ENCODE data around the gene GSE1.

GSE1 gene
- total RNA-seq = 35.8 to 68.3 (median 49.3) reads per million in 3 donors

DNA sequence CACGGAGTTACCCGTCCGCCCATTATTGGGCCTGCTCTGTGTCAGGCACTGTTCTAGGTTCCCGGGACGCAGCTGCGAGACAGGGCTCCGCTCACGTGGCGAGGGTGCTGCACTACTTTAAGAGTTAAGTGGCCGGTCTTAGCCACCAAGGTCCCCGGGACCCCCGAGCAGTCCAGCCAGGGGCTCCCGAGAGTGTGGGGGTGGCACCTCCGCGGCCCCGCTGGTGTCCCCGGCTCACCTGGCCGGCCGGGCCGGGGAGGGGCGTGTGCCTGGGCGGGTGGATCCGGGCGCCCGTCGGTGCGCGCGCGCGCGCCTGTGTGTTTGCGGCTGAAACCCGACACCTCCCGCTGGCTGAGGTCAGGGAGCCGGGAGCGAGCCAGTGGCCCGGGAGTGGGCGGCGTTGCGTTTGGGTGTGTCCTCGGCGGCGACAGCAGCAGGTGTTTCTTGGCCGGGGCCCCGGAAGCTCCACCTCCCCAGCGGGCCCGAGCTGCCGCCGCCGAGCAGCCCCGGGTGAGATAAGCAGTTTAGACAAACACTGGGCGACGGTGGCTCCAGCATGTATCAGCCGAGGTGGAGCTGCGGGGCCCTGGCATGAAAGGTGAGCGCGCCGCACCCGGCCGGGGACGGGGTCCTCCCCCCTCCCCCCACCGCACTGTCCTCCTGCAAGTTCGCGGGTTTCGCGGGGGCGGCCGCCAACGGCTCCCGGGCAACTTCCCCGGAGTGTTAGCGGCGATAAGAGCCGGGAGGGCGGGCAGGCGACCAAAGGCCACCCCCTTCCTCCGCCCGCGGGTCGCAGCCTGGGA is at the start of gene GSE1:
GSE1 (plus strand) TSS at position 522 of the 803 bp plus-strand sequence; CDS start at position 592, 70 bp downstream.
- H3K4me3 ChIP-seq (ENCODE audit: insufficient read depth, low read depth, low read length, poor library complexity, severe bottlenecking) = peak within 1 kb of the TSS; percentile 76
- H3K36me3 ChIP-seq (ENCODE audit: control insufficient read depth, insufficient read depth, low read length) = no peaks in the 10 kb centered on the region
- DNase-seq = peak; percentile 43 to 51 (median 45)
- no peaks in the 10 kb centered on the region for H3K27me3 ChIP-seq (replicated peaks; ENCODE audit: control insufficient read depth, insufficient read depth, low read length, poor library complexity, severe bottlenecking)
- peaks cover 56% of the 10 kb centered on the region for H3K4me1 ChIP-seq (ENCODE audit: control insufficient read depth, insufficient read depth, low read length, poor library complexity, severe bottlenecking)
- peak within 1 kb of the TSS; percentile 42 for H3K27ac ChIP-seq (ENCODE audit: insufficient read depth, low read length, poor library complexity, severe bottlenecking)
- H3K9me3 ChIP-seq (ENCODE audit: control insufficient read depth, low read length) = no peaks in the 10 kb centered on the region

DNA sequence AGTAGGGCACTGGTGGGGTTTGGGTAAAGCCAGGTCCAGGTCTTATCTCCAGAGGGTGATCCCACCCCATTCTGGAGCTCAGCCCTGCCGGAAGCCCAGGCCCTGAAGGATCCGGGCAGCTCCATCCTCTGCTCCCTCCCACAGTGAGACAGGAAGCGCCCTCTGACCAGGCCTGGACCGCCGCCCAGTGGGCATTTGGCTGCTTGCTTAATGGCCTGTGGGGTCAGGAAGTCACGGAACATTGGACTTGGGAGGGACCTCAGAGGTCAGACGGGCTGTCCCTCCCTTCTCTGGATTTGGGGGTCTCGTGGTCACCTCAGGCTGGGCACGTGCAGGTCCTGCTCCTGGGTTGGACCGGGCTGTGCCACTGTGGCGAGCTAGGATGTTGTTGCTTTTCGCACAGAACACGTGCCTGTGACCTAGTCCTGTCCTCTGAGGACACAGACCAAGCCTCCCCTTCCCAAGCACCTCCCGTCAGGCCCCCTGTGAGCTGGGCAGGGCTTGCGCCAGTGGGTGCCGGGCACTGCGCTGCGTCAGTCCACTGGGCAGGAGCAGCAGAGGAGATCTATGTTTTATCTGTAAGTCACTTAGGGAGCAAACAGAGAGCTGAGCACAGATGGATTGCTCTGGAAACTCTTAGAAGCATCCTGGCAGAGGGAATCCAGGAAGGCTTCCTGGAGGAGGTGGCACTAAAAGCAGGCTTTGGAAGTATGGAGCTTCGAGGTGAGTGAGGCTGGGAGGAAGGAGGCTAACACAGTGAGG is 49.4 kb upstream of the GSE1 start:
- Histone ChIP-seq H3K9me3 (ENCODE audit: control insufficient read depth, low read length) (no peaks in the 10 kb centered on the region), H3K27me3 (replicated peaks; ENCODE audit: control insufficient read depth, insufficient read depth, low read length, poor library complexity, severe bottlenecking) (no peaks in the 10 kb centered on the region), H3K4me3 (ENCODE audit: insufficient read depth, low read depth, low read length, poor library complexity, severe bottlenecking) (no peak overlapping the region), H3K36me3 (ENCODE audit: control insufficient read depth, insufficient read depth, low read length) (no peaks in the 10 kb centered on the region), H3K27ac (ENCODE audit: insufficient read depth, low read length, poor library complexity, severe bottlenecking) (no peak overlapping the region), H3K4me1 (ENCODE audit: control insufficient read depth, insufficient read depth, low read length, poor library complexity, severe bottlenecking) (no peaks in the 10 kb centered on the region)
- DNase-seq = no peak

DNA sequence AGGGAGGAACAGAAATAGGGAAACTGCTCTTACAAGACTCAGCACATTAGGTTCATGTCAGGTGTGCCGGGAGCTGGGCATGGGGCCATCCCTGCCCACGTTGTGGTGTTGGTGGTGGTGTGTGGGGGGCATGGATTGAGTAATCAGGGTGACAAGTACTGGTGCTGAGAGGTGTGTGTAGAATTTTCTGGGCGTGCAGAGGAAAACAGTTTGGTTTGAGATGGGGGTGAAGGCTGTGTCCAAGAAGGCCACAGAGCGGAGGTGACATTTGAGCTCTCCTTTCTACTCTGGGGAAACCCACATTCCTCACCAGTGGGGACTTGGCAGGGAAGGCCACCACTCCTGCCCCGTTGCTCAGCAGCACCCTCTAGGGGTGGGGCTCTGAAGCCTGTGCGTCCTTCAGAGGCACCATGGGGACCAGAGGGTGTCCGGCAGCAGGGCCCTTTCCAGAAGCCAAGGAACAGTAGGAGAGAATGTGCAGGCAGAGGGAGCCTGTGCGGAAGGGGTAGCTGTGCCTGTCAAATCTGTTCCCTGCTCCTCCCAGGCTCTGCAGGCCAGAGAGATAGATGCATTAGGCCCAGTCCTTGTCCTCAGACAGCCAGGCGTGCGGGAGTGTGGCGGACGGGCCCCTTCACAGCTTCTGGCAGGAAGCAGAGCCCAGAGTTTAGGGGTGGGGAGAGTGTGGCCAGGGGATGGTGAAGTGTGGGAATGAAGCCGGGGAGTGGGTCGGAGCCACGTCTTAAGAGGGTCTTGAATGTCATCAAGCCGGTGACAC is 48.7 kb upstream of the GSE1 start:
- DNase-seq = no peak
- Histone ChIP-seq H3K4me1 (ENCODE audit: control insufficient read depth, insufficient read depth, low read length, poor library complexity, severe bottlenecking) (peaks cover 3% of the 10 kb centered on the region), H3K27me3 (replicated peaks; ENCODE audit: control insufficient read depth, insufficient read depth, low read length, poor library complexity, severe bottlenecking) (no peaks in the 10 kb centered on the region), H3K36me3 (ENCODE audit: control insufficient read depth, insufficient read depth, low read length) (no peaks in the 10 kb centered on the region), H3K27ac (ENCODE audit: insufficient read depth, low read length, poor library complexity, severe bottlenecking) (no peak overlapping the region), H3K4me3 (ENCODE audit: insufficient read depth, low read depth, low read length, poor library complexity, severe bottlenecking) (no peak overlapping the region), H3K9me3 (ENCODE audit: control insufficient read depth, low read length) (no peaks in the 10 kb centered on the region)

DNA sequence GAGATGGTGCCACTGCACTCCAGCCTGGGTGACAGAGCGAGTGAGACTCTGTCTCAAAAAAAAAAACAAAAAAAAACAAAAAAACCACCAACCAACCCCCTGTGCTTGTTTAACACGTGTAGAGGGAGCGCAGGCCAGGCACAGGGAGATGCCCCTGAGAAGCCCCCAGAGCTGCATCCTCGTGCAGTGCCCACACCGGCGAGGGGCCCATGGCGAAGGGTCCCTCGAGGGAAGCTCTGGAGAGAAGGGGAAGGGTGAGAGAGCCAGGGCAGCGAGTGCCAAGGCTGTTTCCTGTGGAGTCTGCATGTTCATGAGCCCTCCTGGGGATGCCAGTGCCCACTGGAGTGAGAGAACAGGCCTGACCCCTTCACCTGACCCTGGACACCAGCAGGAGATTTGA is 47.8 kb upstream of the GSE1 start:
- Histone ChIP-seq H3K27me3 (replicated peaks; ENCODE audit: control insufficient read depth, insufficient read depth, low read length, poor library complexity, severe bottlenecking) (no peaks in the 10 kb centered on the region), H3K27ac (ENCODE audit: insufficient read depth, low read length, poor library complexity, severe bottlenecking) (no peak overlapping the region), H3K4me3 (ENCODE audit: insufficient read depth, low read depth, low read length, poor library complexity, severe bottlenecking) (no peak overlapping the region), H3K36me3 (ENCODE audit: control insufficient read depth, insufficient read depth, low read length) (no peaks in the 10 kb centered on the region), H3K9me3 (ENCODE audit: control insufficient read depth, low read length) (no peaks in the 10 kb centered on the region), H3K4me1 (ENCODE audit: control insufficient read depth, insufficient read depth, low read length, poor library complexity, severe bottlenecking) (peaks cover 9% of the 10 kb centered on the region)
- no peak for DNase-seq

DNA sequence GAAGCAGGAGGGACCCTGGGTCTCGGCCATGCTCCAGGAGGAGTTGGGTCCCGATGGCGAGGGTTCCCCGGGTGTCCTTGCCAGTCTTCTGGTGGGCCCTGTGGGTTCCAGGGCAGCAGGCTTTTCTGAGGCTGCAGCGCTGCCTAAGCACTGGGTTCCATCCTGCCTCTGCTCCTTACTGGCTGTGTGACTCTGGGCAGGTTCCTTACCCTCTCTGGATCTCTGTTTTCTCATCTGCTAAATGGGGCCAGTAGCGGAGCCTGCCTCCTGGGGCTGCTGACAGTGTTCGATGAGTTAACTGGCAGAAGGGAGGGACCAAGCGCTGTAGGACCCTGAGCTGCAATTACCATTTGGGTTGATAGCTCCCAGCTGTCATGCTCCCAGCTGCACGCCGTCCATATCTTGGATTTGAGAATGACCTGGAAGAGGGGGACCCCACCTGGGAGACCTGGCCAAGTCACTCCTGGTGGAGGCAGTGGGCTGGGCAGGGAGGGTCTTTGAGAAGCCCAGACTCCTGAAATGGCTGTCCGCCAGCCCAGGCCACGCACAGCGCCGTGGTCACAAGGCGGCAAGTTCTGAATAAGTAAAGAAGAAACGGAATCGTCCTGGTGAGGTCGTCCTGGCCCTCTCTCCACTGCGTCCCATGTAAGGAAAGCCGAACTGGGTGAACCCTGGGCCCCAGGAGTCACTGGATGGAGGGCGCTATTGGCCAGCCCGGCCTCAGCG is 47.2 kb upstream of the GSE1 start:
- H3K36me3 ChIP-seq (ENCODE audit: control insufficient read depth, insufficient read depth, low read length) = no peaks in the 10 kb centered on the region
- no peak overlapping the region for H3K27ac ChIP-seq (ENCODE audit: insufficient read depth, low read length, poor library complexity, severe bottlenecking)
- H3K4me1 ChIP-seq (ENCODE audit: control insufficient read depth, insufficient read depth, low read length, poor library complexity, severe bottlenecking) = peaks cover 15% of the 10 kb centered on the region
- no peak for DNase-seq
- H3K27me3 ChIP-seq (replicated peaks; ENCODE audit: control insufficient read depth, insufficient read depth, low read length, poor library complexity, severe bottlenecking) = no peaks in the 10 kb centered on the region
- H3K4me3 ChIP-seq (ENCODE audit: insufficient read depth, low read depth, low read length, poor library complexity, severe bottlenecking) = no peak overlapping the region
- no peaks in the 10 kb centered on the region for H3K9me3 ChIP-seq (ENCODE audit: control insufficient read depth, low read length)

DNA sequence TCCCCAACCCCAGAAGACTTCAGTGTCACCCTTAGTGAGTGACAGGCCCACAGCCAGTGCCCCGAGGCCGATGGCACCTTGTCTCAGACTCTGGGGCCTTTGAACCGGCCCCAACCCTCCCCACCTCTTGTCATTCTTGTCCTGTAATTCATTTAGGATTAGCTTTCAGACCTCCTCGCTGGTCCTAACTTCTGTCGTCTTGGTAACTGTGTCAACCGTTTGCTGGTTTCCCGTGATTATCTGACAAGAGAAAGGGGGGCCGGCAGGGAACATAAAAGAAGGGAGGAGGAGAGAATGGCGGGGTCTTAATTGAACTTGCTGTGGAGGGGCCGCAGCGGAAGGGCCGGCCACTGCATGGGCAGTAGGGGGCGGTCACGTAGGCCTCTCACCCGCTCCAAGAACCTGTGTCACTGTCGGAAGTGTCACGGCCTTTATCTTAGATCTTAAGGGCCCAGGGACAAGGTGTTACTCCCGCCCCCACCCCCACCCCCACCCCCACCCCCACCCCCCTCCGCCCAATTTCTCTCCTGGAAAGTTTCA is 46.5 kb upstream of the GSE1 start:
- Histone ChIP-seq H3K27ac (ENCODE audit: insufficient read depth, low read length, poor library complexity, severe bottlenecking) (no peak overlapping the region), H3K4me1 (ENCODE audit: control insufficient read depth, insufficient read depth, low read length, poor library complexity, severe bottlenecking) (peaks cover 22% of the 10 kb centered on the region), H3K36me3 (ENCODE audit: control insufficient read depth, insufficient read depth, low read length) (no peaks in the 10 kb centered on the region), H3K4me3 (ENCODE audit: insufficient read depth, low read depth, low read length, poor library complexity, severe bottlenecking) (no peak overlapping the region), H3K27me3 (replicated peaks; ENCODE audit: control insufficient read depth, insufficient read depth, low read length, poor library complexity, severe bottlenecking) (no peaks in the 10 kb centered on the region), H3K9me3 (ENCODE audit: control insufficient read depth, low read length) (no peaks in the 10 kb centered on the region)
- no peak for DNase-seq

DNA sequence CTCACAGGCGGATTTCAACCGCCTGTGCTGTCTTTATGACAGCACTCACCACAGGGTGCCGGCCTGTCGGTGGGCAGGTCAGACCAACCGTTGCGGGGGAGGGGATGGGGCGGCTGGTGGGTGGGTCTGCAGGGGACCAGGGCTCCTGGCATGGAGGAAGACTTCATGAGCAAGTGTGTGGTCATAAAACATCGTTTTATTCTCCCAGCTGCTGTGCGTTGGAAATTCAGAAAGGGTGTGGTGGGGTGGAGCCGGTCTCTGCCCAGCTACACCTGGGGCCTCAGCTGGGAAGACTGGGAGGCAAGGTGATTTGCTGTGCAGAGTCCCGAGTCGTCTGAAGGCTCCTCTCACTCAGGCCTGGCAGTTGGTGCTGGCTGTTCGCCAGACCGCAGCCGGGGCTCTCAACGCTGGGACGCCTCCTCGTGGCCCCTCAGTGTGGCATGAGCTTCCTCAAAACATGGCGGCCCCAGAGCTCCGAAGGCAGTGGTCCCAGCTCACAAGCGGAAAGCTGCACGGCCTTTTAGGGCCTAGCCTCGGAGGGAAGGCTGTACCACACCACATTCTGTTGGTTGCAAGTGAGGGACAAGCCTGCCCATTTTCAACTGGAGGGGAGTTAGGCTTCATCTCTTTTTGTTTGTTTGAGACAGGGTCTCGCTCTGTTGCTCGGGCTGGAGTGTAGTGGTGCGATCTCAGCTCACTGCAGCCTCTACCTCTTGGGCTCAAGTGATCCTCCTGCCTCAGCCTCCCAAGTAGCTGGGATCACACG is 45.8 kb upstream of the GSE1 start:
- H3K27ac ChIP-seq (ENCODE audit: insufficient read depth, low read length, poor library complexity, severe bottlenecking) = no peak overlapping the region
- DNase-seq = no peak
- H3K4me1 ChIP-seq (ENCODE audit: control insufficient read depth, insufficient read depth, low read length, poor library complexity, severe bottlenecking) = peaks cover 25% of the 10 kb centered on the region
- H3K9me3 ChIP-seq (ENCODE audit: control insufficient read depth, low read length) = no peaks in the 10 kb centered on the region
- H3K27me3 ChIP-seq (replicated peaks; ENCODE audit: control insufficient read depth, insufficient read depth, low read length, poor library complexity, severe bottlenecking) = no peaks in the 10 kb centered on the region
- H3K4me3 ChIP-seq (ENCODE audit: insufficient read depth, low read depth, low read length, poor library complexity, severe bottlenecking) = no peak overlapping the region
- H3K36me3 ChIP-seq (ENCODE audit: control insufficient read depth, insufficient read depth, low read length) = no peaks in the 10 kb centered on the region

DNA sequence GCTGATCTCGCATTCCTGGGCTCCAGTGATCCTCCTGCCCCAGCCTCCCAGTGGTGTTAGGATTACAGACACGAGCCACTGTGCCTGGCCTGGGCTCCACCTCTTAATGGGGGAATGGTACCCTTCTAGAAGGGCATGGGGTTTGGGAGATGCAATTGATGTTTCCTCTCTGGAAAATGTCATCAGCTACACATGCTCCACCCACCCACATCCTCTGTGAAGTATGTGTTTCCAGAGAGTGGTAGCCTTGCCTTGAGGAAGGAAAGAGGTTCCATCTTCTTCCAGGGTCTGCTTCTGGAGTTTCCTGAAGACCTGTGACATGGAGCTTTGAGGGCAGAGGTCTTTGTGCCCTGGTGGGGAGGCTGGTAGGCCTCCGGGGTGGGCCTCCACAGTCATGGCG is 45.2 kb upstream of the GSE1 start:
- H3K9me3 ChIP-seq (ENCODE audit: control insufficient read depth, low read length) = no peaks in the 10 kb centered on the region
- H3K4me3 ChIP-seq (ENCODE audit: insufficient read depth, low read depth, low read length, poor library complexity, severe bottlenecking) = no peak overlapping the region
- DNase-seq = no peak
- no peaks in the 10 kb centered on the region for H3K36me3 ChIP-seq (ENCODE audit: control insufficient read depth, insufficient read depth, low read length)
- no peak overlapping the region for H3K27ac ChIP-seq (ENCODE audit: insufficient read depth, low read length, poor library complexity, severe bottlenecking)
- no peaks in the 10 kb centered on the region for H3K27me3 ChIP-seq (replicated peaks; ENCODE audit: control insufficient read depth, insufficient read depth, low read length, poor library complexity, severe bottlenecking)
- peaks cover 25% of the 10 kb centered on the region for H3K4me1 ChIP-seq (ENCODE audit: control insufficient read depth, insufficient read depth, low read length, poor library complexity, severe bottlenecking)

DNA sequence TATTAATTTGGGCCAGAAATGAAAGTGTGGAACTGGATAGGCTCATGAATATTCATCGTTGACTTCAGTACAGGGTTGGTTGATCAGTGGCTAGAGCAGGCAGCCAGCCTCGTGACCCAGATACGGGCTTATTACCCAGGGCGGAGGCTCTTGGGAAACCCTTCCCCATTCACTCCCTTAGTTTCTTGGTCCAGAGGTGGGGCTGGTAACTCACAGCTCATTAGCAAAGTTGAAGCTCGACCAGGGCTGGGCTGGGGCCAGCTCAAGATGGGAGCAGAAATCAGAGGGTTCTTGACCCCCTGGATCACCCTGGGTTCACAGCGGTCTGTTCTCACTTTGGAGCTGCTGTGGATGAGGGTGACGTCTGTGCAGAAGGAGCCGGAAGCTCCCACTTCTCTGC is 44.6 kb upstream of the GSE1 start:
- Histone ChIP-seq H3K4me1 (ENCODE audit: control insufficient read depth, insufficient read depth, low read length, poor library complexity, severe bottlenecking) (peaks cover 25% of the 10 kb centered on the region), H3K27me3 (replicated peaks; ENCODE audit: control insufficient read depth, insufficient read depth, low read length, poor library complexity, severe bottlenecking) (no peaks in the 10 kb centered on the region), H3K36me3 (ENCODE audit: control insufficient read depth, insufficient read depth, low read length) (no peaks in the 10 kb centered on the region), H3K27ac (ENCODE audit: insufficient read depth, low read length, poor library complexity, severe bottlenecking) (no peak overlapping the region), H3K4me3 (ENCODE audit: insufficient read depth, low read depth, low read length, poor library complexity, severe bottlenecking) (no peak overlapping the region), H3K9me3 (ENCODE audit: control insufficient read depth, low read length) (no peaks in the 10 kb centered on the region)
- DNase-seq = no peak

Measured in effector memory CD4-positive, alpha-beta T cell (primary cell).